ENCODE data around the gene SPACA1.

SPACA1 gene

DNA sequence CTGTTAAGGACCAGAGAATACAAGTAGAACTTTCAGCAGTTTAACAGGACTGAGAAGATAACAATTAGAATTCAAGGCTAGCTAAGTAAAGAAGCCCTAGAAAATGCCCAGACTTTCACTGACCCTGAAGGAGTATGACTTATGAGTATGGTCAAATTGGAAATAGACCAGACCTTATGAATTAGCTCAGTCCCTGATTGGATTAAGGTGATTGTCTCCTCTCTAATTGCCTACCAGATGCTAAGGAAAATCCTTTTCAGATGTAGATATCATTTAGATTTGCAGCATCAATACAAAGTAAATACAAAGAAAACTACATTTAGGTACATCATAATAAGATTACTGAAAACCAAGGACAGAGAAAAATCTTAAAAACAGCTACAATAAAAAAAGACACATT, 59.6 kb downstream of the SPACA1 start:
- DNase-seq, result no peak

DNA sequence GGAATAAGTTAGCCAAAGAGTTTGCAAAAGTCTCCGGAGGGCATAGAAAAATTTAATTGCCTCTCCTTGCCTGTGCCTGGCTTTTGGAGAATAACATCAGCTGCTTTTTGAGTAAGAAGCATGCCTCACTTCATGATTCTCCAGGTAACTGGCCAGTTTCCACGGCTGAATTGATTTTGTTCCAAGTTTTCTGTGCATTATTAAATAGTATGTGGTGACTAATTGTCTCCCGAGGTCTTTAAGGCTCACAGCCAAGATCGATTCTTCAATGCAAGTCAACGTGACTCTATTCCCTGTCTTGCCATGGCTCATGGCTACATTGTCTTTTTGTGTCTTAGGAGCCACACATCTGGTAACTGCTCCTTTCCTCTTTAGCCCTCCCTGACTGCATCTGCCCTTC, 64.3 kb downstream of the SPACA1 start:
- no peak for DNase-seq

DNA sequence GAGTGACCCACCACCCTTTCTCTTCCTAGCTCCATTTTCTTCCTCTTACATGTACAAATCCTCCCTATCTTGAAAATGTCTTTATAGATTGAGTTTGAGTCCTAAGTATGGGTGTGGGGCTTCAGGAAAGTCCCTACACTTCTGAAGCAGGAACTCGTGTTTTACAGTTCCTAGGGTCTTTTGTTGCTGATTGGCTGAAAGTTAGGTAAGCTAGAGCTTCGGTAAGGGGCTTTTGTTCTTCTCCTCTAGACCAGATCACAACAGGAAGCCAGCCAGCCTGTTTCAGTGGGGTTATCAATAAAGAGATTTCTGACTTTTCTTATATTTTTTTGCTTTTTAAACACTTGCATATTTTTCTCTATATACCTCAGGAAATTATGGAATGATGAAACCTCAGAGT, 67.2 kb downstream of the SPACA1 start:
- DNase-seq, result no peak

DNA sequence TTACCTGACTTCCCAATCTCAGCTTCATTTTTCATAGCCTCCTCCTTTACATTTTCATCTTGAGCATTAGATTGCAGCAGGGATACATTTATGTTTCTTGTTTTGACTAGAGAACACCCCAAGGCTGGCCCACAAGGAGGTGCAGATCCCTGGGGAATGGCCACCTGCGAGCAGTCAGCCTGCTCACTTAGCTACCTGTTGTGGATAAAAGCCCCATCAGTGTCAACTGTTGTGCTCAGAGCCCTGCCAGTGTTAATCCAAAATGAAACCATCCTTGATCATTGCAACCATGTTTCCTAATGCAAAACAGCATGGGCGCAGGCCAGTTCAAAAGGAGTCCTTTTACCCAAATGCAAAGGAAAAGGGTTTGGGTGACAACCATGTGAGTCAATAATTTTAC, 67.7 kb downstream of the SPACA1 start:
- no peak for DNase-seq

DNA sequence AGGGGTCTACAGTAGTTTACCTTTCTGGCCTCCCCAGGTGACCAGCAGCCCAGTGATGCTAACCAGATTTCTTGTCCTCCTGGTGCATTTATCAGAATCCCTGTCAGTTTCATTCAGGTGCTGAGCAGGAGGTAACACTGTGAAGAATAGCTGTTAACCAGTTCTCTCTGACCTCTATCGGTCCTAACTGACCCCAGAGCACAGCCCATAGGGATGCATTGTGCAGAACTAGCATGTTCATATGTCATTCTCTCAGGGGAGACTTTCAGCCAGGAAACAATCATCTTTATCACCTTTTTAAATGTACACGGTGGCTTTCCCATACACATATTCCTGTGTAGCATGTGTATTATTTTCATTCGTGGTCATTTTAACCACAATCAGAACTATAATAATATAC, 68.6 kb downstream of the SPACA1 start:
- no peak for DNase-seq
